ENCODE measurements around the gene OLFML1. TPM values are rescaled to one million over a fixed set of nuclear protein-coding genes. Genes with fewer than 3 reads are reported as not detected.

The OLFML1 gene
- total and polyA plus RNA-seq, 2 of the 8 experiments (the other 6 are each of a cell fraction or from before 2014, with no cell fraction given) = 0.24 TPM; not detected in 1

DNA sequence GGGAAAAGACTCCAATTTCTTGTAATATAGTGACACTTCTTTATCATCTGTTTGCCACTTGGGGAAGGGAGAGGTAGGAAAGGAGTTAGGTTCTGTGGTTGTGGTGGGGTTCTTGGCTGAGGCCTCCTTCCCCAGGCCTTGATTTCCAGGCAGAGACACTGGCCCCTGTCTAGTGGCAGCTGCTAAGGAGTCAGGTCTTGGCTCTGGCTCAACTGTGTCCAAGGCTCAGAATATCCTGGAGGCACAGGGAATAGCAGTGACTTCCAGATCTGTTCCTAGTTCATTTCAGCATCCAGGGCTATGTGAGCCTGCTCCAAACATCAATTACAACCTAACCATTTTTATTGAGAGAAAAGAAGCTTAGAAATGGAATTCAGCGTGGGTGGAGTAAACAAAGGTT lies 58.0 kb downstream of the OLFML1 start (continued):
- TF ChIP-seq, protein P1, sequence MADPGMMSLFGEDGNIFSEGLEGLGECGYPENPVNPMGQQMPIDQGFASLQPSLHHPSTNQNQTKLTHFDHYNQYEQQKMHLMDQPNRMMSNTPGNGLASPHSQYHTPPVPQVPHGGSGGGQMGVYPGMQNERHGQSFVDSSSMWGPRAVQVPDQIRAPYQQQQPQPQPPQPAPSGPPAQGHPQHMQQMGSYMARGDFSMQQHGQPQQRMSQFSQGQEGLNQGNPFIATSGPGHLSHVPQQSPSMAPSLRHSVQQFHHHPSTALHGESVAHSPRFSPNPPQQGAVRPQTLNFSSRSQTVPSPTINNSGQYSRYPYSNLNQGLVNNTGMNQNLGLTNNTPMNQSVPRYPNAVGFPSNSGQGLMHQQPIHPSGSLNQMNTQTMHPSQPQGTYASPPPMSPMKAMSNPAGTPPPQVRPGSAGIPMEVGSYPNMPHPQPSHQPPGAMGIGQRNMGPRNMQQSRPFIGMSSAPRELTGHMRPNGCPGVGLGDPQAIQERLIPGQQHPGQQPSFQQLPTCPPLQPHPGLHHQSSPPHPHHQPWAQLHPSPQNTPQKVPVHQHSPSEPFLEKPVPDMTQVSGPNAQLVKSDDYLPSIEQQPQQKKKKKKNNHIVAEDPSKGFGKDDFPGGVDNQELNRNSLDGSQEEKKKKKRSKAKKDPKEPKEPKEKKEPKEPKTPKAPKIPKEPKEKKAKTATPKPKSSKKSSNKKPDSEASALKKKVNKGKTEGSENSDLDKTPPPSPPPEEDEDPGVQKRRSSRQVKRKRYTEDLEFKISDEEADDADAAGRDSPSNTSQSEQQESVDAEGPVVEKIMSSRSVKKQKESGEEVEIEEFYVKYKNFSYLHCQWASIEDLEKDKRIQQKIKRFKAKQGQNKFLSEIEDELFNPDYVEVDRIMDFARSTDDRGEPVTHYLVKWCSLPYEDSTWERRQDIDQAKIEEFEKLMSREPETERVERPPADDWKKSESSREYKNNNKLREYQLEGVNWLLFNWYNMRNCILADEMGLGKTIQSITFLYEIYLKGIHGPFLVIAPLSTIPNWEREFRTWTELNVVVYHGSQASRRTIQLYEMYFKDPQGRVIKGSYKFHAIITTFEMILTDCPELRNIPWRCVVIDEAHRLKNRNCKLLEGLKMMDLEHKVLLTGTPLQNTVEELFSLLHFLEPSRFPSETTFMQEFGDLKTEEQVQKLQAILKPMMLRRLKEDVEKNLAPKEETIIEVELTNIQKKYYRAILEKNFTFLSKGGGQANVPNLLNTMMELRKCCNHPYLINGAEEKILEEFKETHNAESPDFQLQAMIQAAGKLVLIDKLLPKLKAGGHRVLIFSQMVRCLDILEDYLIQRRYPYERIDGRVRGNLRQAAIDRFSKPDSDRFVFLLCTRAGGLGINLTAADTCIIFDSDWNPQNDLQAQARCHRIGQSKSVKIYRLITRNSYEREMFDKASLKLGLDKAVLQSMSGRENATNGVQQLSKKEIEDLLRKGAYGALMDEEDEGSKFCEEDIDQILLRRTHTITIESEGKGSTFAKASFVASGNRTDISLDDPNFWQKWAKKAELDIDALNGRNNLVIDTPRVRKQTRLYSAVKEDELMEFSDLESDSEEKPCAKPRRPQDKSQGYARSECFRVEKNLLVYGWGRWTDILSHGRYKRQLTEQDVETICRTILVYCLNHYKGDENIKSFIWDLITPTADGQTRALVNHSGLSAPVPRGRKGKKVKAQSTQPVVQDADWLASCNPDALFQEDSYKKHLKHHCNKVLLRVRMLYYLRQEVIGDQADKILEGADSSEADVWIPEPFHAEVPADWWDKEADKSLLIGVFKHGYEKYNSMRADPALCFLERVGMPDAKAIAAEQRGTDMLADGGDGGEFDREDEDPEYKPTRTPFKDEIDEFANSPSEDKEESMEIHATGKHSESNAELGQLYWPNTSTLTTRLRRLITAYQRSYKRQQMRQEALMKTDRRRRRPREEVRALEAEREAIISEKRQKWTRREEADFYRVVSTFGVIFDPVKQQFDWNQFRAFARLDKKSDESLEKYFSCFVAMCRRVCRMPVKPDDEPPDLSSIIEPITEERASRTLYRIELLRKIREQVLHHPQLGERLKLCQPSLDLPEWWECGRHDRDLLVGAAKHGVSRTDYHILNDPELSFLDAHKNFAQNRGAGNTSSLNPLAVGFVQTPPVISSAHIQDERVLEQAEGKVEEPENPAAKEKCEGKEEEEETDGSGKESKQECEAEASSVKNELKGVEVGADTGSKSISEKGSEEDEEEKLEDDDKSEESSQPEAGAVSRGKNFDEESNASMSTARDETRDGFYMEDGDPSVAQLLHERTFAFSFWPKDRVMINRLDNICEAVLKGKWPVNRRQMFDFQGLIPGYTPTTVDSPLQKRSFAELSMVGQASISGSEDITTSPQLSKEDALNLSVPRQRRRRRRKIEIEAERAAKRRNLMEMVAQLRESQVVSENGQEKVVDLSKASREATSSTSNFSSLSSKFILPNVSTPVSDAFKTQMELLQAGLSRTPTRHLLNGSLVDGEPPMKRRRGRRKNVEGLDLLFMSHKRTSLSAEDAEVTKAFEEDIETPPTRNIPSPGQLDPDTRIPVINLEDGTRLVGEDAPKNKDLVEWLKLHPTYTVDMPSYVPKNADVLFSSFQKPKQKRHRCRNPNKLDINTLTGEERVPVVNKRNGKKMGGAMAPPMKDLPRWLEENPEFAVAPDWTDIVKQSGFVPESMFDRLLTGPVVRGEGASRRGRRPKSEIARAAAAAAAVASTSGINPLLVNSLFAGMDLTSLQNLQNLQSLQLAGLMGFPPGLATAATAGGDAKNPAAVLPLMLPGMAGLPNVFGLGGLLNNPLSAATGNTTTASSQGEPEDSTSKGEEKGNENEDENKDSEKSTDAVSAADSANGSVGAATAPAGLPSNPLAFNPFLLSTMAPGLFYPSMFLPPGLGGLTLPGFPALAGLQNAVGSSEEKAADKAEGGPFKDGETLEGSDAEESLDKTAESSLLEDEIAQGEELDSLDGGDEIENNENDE (IDR thresholded peaks at IDR 0.05; ENCODE audit: insufficient replicate concordance, low read length) = no peak
- TF ChIP-seq RAD21 (IDR thresholded peaks at IDR 0.05 in 1 of 2, conservative IDR thresholded peaks at IDR 0.05 in 1 of 2; ENCODE audit: low read depth in 2 of 2, low read length in 2 of 2) = no peak
- no peak for TF ChIP-seq PHF8 (conservative IDR thresholded peaks at IDR 0.05; ENCODE audit: low read depth, low read length)
- no peak for TF ChIP-seq HDAC2 (IDR thresholded peaks at IDR 0.05; ENCODE audit: borderline replicate concordance in 1 of 2, low read depth in 2 of 2, low read length in 2 of 2)
- TF ChIP-seq CBX5 (IDR thresholded peaks at IDR 0.05; ENCODE audit: low read depth, low read length) = no peak
- no peak for TF ChIP-seq KDM4A (IDR thresholded peaks at IDR 0.05; ENCODE audit: low read depth, low read length, severe bottlenecking)
